ENCODE data around the gene IFNAR1.

The IFNAR1 gene

GRCh38 chr21:33313611-33314010, 11.2 kb upstream of the IFNAR1 start:
- no peak for TF ChIP-seq SIN3A (IDR thresholded peaks at IDR 0.05; ENCODE audit: borderline replicate concordance, insufficient read depth, low read length)
- TF ChIP-seq, protein P1, sequence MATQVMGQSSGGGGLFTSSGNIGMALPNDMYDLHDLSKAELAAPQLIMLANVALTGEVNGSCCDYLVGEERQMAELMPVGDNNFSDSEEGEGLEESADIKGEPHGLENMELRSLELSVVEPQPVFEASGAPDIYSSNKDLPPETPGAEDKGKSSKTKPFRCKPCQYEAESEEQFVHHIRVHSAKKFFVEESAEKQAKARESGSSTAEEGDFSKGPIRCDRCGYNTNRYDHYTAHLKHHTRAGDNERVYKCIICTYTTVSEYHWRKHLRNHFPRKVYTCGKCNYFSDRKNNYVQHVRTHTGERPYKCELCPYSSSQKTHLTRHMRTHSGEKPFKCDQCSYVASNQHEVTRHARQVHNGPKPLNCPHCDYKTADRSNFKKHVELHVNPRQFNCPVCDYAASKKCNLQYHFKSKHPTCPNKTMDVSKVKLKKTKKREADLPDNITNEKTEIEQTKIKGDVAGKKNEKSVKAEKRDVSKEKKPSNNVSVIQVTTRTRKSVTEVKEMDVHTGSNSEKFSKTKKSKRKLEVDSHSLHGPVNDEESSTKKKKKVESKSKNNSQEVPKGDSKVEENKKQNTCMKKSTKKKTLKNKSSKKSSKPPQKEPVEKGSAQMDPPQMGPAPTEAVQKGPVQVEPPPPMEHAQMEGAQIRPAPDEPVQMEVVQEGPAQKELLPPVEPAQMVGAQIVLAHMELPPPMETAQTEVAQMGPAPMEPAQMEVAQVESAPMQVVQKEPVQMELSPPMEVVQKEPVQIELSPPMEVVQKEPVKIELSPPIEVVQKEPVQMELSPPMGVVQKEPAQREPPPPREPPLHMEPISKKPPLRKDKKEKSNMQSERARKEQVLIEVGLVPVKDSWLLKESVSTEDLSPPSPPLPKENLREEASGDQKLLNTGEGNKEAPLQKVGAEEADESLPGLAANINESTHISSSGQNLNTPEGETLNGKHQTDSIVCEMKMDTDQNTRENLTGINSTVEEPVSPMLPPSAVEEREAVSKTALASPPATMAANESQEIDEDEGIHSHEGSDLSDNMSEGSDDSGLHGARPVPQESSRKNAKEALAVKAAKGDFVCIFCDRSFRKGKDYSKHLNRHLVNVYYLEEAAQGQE (IDR thresholded peaks at IDR 0.05; ENCODE audit: insufficient read depth in 1 of 2, low read depth in 2 of 2, low read length in 2 of 2) = no peak
- TF ChIP-seq FOXP2 (optimal IDR thresholded peaks at IDR 0.05; ENCODE audit: borderline replicate concordance, extremely low read depth, extremely low read length, insufficient read depth) = no peak
- TF ChIP-seq TAF1 (IDR thresholded peaks at IDR 0.05; ENCODE audit: borderline replicate concordance, insufficient read depth, low read length) = no peak
- no peak for TF ChIP-seq POLR2AphosphoS5 (IDR thresholded peaks at IDR 0.05; ENCODE audit: low read depth, low read length)

- TF ChIP-seq POLR2AphosphoS5 (IDR thresholded peaks at IDR 0.05; ENCODE audit: low read depth, low read length) = no peak
- TF ChIP-seq, protein P1 (IDR thresholded peaks at IDR 0.05; ENCODE audit: insufficient read depth in 1 of 2, low read depth in 2 of 2, low read length in 2 of 2) = no peak
- no peak for TF ChIP-seq TAF1 (IDR thresholded peaks at IDR 0.05; ENCODE audit: borderline replicate concordance, insufficient read depth, low read length)
- no peak for TF ChIP-seq SIN3A (IDR thresholded peaks at IDR 0.05; ENCODE audit: borderline replicate concordance, insufficient read depth, low read length)
- TF ChIP-seq FOXP2 (optimal IDR thresholded peaks at IDR 0.05; ENCODE audit: borderline replicate concordance, extremely low read depth, extremely low read length, insufficient read depth) = no peak
Measured at GRCh38 chr21:33314111-33314510, 10.7 kb upstream of the IFNAR1 start.

DNA sequence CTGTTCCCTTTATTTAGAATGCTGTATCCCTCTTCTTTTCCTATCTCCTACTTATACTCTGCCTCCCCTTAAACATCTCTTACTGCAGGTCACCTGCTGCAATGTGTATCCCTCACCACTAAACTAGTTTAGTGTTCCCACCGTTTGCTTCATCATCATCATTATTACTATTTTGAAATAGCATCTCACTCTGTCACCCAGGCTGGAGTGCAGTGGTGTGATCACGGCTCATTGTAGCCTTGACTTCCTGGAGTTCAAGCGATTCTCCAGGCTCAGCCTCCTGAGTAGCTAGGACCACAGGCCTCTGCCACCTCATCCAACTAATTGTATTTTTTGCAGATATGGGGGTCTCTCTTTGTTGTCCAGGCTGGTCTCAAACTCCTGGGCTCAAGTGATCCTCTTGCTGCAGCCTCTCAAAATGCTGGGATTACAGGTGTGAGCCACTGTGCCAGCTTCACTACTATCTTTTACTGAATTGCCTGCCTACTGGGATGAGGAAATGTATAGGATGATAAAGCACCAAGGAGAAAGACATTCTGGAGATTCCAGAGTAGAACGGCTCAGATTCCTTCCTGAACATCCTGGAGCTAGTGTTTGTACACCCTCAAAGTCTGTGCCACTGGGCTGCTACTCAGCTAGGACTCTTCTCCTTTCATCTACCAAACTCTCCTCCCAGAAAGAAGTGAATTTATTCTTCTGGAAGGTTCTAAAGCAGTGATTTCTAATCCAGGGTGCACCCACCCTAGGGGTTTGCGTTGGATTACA, 8.6 kb upstream of the IFNAR1 start:
- no peak for TF ChIP-seq POLR2AphosphoS5 (IDR thresholded peaks at IDR 0.05; ENCODE audit: low read depth, low read length)
- TF ChIP-seq TAF1 (IDR thresholded peaks at IDR 0.05; ENCODE audit: borderline replicate concordance, insufficient read depth, low read length) = no peak
- TF ChIP-seq FOXP2 (optimal IDR thresholded peaks at IDR 0.05; ENCODE audit: borderline replicate concordance, extremely low read depth, extremely low read length, insufficient read depth) = no peak
- TF ChIP-seq, protein P1 (IDR thresholded peaks at IDR 0.05; ENCODE audit: insufficient read depth in 1 of 2, low read depth in 2 of 2, low read length in 2 of 2) = no peak
- TF ChIP-seq SIN3A (IDR thresholded peaks at IDR 0.05; ENCODE audit: borderline replicate concordance, insufficient read depth, low read length) = no peak

DNA sequence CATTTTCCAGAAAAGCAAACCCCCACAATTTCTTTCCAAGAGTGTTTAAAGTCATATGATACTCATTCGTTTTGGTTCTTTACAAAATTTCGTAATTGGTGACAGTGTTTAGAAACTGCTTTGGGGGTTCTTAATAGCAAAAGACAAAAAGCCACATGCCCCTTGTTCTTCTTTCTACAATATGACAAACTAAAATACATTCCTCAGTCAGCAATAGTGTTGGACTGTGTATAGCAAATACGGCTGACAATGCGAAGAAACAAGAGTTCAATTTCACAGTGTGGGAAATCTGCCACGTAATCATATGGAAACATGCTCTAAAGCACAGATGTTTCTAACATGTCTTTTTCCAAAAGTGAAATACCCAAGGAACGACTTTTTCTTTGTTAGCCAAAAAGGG, 7.6 kb upstream of the IFNAR1 start:
- TF ChIP-seq FOXP2 (optimal IDR thresholded peaks at IDR 0.05; ENCODE audit: borderline replicate concordance, extremely low read depth, extremely low read length, insufficient read depth) (no peak), SIN3A (IDR thresholded peaks at IDR 0.05; ENCODE audit: borderline replicate concordance, insufficient read depth, low read length) (no peak), TAF1 (IDR thresholded peaks at IDR 0.05; ENCODE audit: borderline replicate concordance, insufficient read depth, low read length) (no peak), POLR2AphosphoS5 (IDR thresholded peaks at IDR 0.05; ENCODE audit: low read depth, low read length) (no peak)
- TF ChIP-seq, protein P1 (IDR thresholded peaks at IDR 0.05; ENCODE audit: insufficient read depth in 1 of 2, low read depth in 2 of 2, low read length in 2 of 2) = no peak
